ENCODE data around the gene DDX50. TPM values are rescaled to one million over a fixed set of nuclear protein-coding genes. Genes with fewer than 3 reads are reported as not detected.
"Not testable (repeated sequence)": the region's sequence is repeated elsewhere in the genome, so short reads cannot be mapped to it uniquely, and the experiment has no call there.

The DDX50 gene
- 10 to 100 TPM; 61.6 to 81.6 TPM for total RNA-seq

GRCh38 chr10:68901105-68901927 lies at the start of gene DDX50:
TSS of gene DDX50 (plus strand) at chr10:68901315. CDS start at chr10:68901385, 70 bp downstream.
- CTCF ChIA-PET = interaction anchor here (0.6 to 0.9 kb wide), 2 partner anchors 52 to 554 kb away, joined by 3 read pairs; no protein-coding TSS in a partner anchor
- DNase-seq (peak; percentile 98), ATAC-seq (peak; percentile 97)
- H3K27ac Mint-ChIP-seq = peak within 1 kb of the TSS; percentile 99
- peaks cover 48% of the 10 kb centered on the region for H3K4me1 Mint-ChIP-seq
- peaks cover 24% of the 10 kb centered on the region for H3K36me3 Mint-ChIP-seq (ENCODE audit: low read depth)
- peaks cover 4% of the 10 kb centered on the region for H3K27me3 Mint-ChIP-seq
- no peaks in the 10 kb centered on the region for H3K9me3 Mint-ChIP-seq (ENCODE audit: low read depth)
- POLR2A ChIA-PET = interaction anchor here (0.5 to 3.2 kb wide), 5 partner anchors 12 to 574 kb away, joined by 3 to 21 read pairs (median 4); partner anchors contain the start of genes DDX21 and STOX1
- peak within 1 kb of the TSS; percentile 98 for H3K4me3 Mint-ChIP-seq
- intact Hi-C loops (cut with DNase I, micrococcal nuclease) = loop anchor here (1.0 to 10.0 kb wide), 18 partner anchors 55 to 1047 kb away; partner anchors contain the start of genes SLC25A16 (in 2 of the 2), STOX1 (in 2 of the 2), CCAR1 (in 1 of the 2) and DDX21 (in 1 of the 2)

- no peak overlapping the region for H3K27ac Mint-ChIP-seq
- no peak overlapping the region for H3K4me3 Mint-ChIP-seq
- CTCF ChIA-PET = interaction anchor here (0.7 kb wide), 1 partner anchor 667 kb away, joined by 3 read pairs; no protein-coding TSS in a partner anchor
- DNase-seq (no peak), ATAC-seq (no peak)
- H3K36me3 Mint-ChIP-seq (ENCODE audit: low read depth) = peaks cover 9% of the 10 kb centered on the region
- H3K4me1 Mint-ChIP-seq = no peaks in the 10 kb centered on the region
- H3K9me3 Mint-ChIP-seq (ENCODE audit: low read depth) = peaks cover 15% of the 10 kb centered on the region
- intact Hi-C loops (cut with DNase I, micrococcal nuclease) = no loop called here
- peaks cover 2% of the 10 kb centered on the region for H3K27me3 Mint-ChIP-seq
- POLR2A ChIA-PET = no interaction called here
Observed at GRCh38 chr10:68856352-68856751, 44.8 kb upstream of the DDX50 start.

- no peak overlapping the region for H3K4me3 Mint-ChIP-seq
- ChIA-PET CTCF (interaction anchor here (0.7 to 1.1 kb wide), 2 partner anchors 22 to 668 kb away, joined by 3 read pairs; no protein-coding TSS in a partner anchor), POLR2A (no interaction called here)
- H3K27ac Mint-ChIP-seq = no peak overlapping the region
- H3K27me3 Mint-ChIP-seq = peaks cover 2% of the 10 kb centered on the region
- peaks cover 19% of the 10 kb centered on the region for H3K9me3 Mint-ChIP-seq (ENCODE audit: low read depth)
- ATAC-seq (no peak), DNase-seq (no peak)
- H3K36me3 Mint-ChIP-seq (ENCODE audit: low read depth) = peaks cover 9% of the 10 kb centered on the region
- no peaks in the 10 kb centered on the region for H3K4me1 Mint-ChIP-seq
- intact Hi-C loops (cut with DNase I, micrococcal nuclease) = no loop called here
Observed at GRCh38 chr10:68857005-68857404, 44.1 kb upstream of the DDX50 start.

GRCh38 chr10:68861253-68861652 lies 39.9 kb upstream of the DDX50 start:
- CTCF ChIA-PET = no interaction called here
- POLR2A ChIA-PET = no interaction called here
- Mint-ChIP-seq H3K27me3 (no peaks in the 10 kb centered on the region), H3K9me3 (ENCODE audit: low read depth) (peaks cover 27% of the 10 kb centered on the region), H3K27ac (no peak overlapping the region), H3K36me3 (ENCODE audit: low read depth) (peaks cover 9% of the 10 kb centered on the region), H3K4me1 (no peaks in the 10 kb centered on the region), H3K4me3 (no peak overlapping the region)
- ATAC-seq (no peak), DNase-seq (no peak)
- intact Hi-C loops (cut with DNase I, micrococcal nuclease) = no loop called here

GRCh38 chr10:68864611-68865010 lies 36.5 kb upstream of the DDX50 start:
- H3K27ac Mint-ChIP-seq = no peak overlapping the region
- no peaks in the 10 kb centered on the region for H3K27me3 Mint-ChIP-seq

GRCh38 chr10:68868173-68868572 lies 32.9 kb upstream of the DDX50 start:
- H3K36me3 Mint-ChIP-seq (ENCODE audit: low read depth); intact Hi-C loops (cut with DNase I, micrococcal nuclease); H3K9me3 Mint-ChIP-seq (ENCODE audit: low read depth); H3K27me3 Mint-ChIP-seq; H3K27ac Mint-ChIP-seq; POLR2A ChIA-PET; CTCF ChIA-PET; DNase-seq; H3K4me3 Mint-ChIP-seq; ATAC-seq: not testable (repeated sequence)
- H3K4me1 Mint-ChIP-seq = peaks cover 13% of the 10 kb centered on the region

More at GRCh38 chr10:68864611-68865010, 36.5 kb upstream of the DDX50 start:
- Mint-ChIP-seq H3K4me1 (no peaks in the 10 kb centered on the region), H3K36me3 (ENCODE audit: low read depth) (peaks cover 7% of the 10 kb centered on the region), H3K4me3 (no peak overlapping the region), H3K9me3 (ENCODE audit: low read depth) (peaks cover 24% of the 10 kb centered on the region)
- no peak for DNase-seq
- ATAC-seq = no peak
- POLR2A ChIA-PET = no interaction called here
- intact Hi-C loops (cut with DNase I, micrococcal nuclease) = no loop called here
- CTCF ChIA-PET = interaction anchor here (0.6 kb wide), 1 partner anchor 22 kb away, joined by 3 read pairs; no protein-coding TSS in a partner anchor

GRCh38 chr10:68869623-68870022 lies 31.5 kb upstream of the DDX50 start:
- Mint-ChIP-seq H3K27ac (no peak overlapping the region), H3K4me3 (no peak overlapping the region), H3K27me3 (no peaks in the 10 kb centered on the region), H3K9me3 (ENCODE audit: low read depth) (no peaks in the 10 kb centered on the region), H3K4me1 (peaks cover 13% of the 10 kb centered on the region), H3K36me3 (ENCODE audit: low read depth) (no peaks in the 10 kb centered on the region)
- DNase-seq = no peak
- intact Hi-C loops (cut with DNase I, micrococcal nuclease) = no loop called here
- POLR2A ChIA-PET = no interaction called here
- CTCF ChIA-PET = interaction anchor here (0.9 to 1.1 kb wide), 2 partner anchors 9 to 657 kb away, joined by 3 read pairs; no protein-coding TSS in a partner anchor
- no peak for ATAC-seq

GRCh38 chr10:68870061-68870460 lies 31.1 kb upstream of the DDX50 start:
- no peaks in the 10 kb centered on the region for H3K9me3 Mint-ChIP-seq (ENCODE audit: low read depth)
- DNase-seq = no peak
- H3K4me3 Mint-ChIP-seq = no peak overlapping the region
- peaks cover 13% of the 10 kb centered on the region for H3K4me1 Mint-ChIP-seq
- ChIA-PET POLR2A (interaction anchor here (0.6 to 2.0 kb wide), 2 partner anchors 43 to 147 kb away, joined by 5 read pairs; partner anchors contain the start of gene STOX1), CTCF (interaction anchor here (0.9 to 1.1 kb wide), 2 partner anchors 9 to 657 kb away, joined by 3 read pairs; no protein-coding TSS in a partner anchor)
- no peak overlapping the region for H3K27ac Mint-ChIP-seq
- intact Hi-C loops (cut with DNase I, micrococcal nuclease) = no loop called here
- H3K36me3 Mint-ChIP-seq (ENCODE audit: low read depth) = no peaks in the 10 kb centered on the region
- no peaks in the 10 kb centered on the region for H3K27me3 Mint-ChIP-seq
- no peak for ATAC-seq

- peak; percentile 96 for ATAC-seq
- peak overlapping the region; percentile 39 for H3K27ac Mint-ChIP-seq
- ChIA-PET CTCF (interaction anchor here (1.0 to 1.1 kb wide), 2 partner anchors 8 to 17 kb away, joined by 3 read pairs; no protein-coding TSS in a partner anchor), POLR2A (interaction anchor here (0.6 to 2.0 kb wide), 3 partner anchors 42 to 148 kb away, joined by 3 to 5 read pairs (median 5); partner anchors contain the start of gene STOX1)
- H3K4me1 Mint-ChIP-seq = peaks cover 13% of the 10 kb centered on the region
- H3K4me3 Mint-ChIP-seq = no peak overlapping the region
- no peaks in the 10 kb centered on the region for H3K36me3 Mint-ChIP-seq (ENCODE audit: low read depth)
- H3K27me3 Mint-ChIP-seq = no peaks in the 10 kb centered on the region
- DNase-seq = peak; percentile 59
- intact Hi-C loops (cut with DNase I, micrococcal nuclease) = no loop called here
- no peaks in the 10 kb centered on the region for H3K9me3 Mint-ChIP-seq (ENCODE audit: low read depth)
Observed at GRCh38 chr10:68870545-68871104, 30.5 kb upstream of the DDX50 start.

- POLR2A ChIA-PET = interaction anchor here (0.9 to 2.0 kb wide), 2 partner anchors 43 to 44 kb away, joined by 3 to 5 read pairs; partner anchors contain the start of gene STOX1
- no peaks in the 10 kb centered on the region for H3K36me3 Mint-ChIP-seq (ENCODE audit: low read depth)
- CTCF ChIA-PET = interaction anchor here (1.0 kb wide), 1 partner anchor 17 kb away, joined by 3 read pairs; no protein-coding TSS in a partner anchor
- no peaks in the 10 kb centered on the region for H3K9me3 Mint-ChIP-seq (ENCODE audit: low read depth)
- DNase-seq (no peak), ATAC-seq (peak; percentile 31)
- H3K27ac Mint-ChIP-seq = peak overlapping the region; percentile 39
- H3K4me3 Mint-ChIP-seq = no peak overlapping the region
- peaks cover 13% of the 10 kb centered on the region for H3K4me1 Mint-ChIP-seq
- H3K27me3 Mint-ChIP-seq = no peaks in the 10 kb centered on the region
- intact Hi-C loops (cut with DNase I, micrococcal nuclease) = no loop called here
Observed at GRCh38 chr10:68871105-68871711, 29.9 kb upstream of the DDX50 start.

Data from activated CD4-positive, alpha-beta T cell treated with anti-CD3 and anti-CD28 coated beads for 36 hours (primary cell).